Hematopoietic multipotent progenitor cell treated with erythropoietin and hydrocortisone succinate and interleukin-3 and kit ligand, for 8 days (in vitro differentiated cells): ENCODE results near the gene KCTD16.

Experiments used
- DNase-seq: peaks from one replicate; pipeline ENCODE4 v3.0.0-alpha.2; 2015

KCTD16 gene

DNA sequence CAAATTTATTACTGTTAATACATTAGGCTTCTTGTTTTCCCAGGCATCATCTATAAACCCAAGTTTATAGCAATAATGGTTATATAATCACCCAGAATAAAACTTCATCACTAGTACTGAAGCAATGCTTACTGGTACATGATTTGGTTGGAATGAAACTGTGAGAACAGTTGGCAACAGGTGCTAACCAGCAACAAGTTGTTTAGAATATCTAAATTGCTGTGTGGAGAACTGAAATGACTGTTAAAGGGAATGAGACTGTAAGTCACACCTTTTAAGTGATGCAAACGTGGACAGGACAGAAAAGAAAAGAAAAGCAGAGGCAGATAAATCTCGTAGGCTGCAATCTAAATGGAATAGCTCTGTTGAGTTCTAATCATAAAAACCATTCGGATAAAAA lies 2.7 kb upstream of the KCTD16 start:
- no peak for DNase-seq

DNA sequence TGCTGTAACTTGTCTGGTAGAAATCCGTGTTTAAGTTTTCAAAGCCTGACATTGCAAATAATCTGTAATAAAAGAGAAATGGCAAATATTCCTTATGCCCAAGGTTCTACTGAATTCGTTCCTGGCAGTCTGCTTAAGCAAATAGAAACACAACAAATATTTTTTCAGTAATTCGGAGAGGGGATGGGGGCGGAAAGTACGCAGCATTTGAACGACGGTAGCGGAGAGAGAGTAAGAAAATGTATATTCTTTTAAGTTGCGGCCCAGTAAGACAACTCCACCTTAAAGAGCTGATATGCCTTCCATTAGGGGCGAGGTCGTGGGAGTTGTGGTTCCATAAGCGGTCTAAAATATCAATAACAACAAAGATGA lies 783 bp upstream of the KCTD16 start:
- DNase-seq = no peak

DNA sequence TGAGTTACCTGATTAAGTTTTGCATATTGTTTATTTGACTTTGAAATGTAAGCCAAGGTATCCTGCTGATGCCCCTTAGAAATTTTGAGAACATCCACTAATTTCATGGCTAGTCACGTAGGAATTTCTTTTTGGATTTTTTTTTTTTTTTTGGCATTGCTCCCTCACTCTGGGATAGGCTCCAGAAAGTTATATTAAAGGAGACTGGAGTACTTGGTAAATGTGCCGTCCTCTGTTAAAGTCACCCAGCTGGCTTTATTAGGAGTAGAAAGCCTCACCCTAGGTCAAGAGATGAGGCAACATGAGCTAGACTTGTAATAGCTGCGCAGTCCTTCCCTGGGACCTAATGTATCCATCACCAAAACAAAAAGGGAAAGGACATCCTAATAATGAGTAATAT lies 3.1 kb downstream of the KCTD16 start:
- no peak for DNase-seq

DNA sequence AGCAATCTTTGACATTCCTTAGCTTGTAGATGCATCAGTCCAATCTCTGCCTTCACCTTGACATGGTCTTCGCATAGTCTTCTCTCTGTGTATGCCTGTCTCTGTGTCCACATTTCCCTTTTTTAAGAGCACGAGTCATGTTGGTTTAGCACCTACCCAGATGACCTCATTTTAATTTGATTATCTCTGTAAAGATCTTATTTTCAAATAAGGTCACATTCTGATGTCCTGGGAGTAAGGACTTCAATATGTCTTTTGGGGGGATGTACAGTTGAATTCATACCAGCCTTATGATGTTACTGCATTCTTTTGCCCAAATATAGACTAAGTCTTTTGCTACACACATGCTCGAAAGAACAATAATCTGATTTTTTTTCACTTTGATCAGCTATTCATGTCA lies 6.9 kb downstream of the KCTD16 start:
- DNase-seq = no peak

DNA sequence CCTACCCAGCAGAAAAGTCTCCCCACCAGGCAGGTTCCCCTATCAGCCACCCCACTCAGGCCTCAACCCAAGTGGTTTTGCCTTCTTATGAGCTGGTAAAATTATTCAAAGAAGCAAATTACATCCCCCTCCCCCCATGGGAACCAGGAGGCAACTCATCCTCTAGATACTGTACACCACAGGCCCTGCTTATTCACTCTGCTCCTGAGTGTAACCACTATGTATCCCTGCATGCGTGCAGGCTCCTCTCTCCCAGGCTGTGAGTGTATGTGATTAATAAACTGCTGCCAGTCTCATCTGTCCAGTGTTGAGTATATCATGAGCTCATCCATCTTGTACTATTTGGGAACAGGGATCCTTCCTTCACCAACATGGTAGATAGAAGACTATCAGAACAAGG lies 8.6 kb downstream of the KCTD16 start:
- DNase-seq = no peak

DNA sequence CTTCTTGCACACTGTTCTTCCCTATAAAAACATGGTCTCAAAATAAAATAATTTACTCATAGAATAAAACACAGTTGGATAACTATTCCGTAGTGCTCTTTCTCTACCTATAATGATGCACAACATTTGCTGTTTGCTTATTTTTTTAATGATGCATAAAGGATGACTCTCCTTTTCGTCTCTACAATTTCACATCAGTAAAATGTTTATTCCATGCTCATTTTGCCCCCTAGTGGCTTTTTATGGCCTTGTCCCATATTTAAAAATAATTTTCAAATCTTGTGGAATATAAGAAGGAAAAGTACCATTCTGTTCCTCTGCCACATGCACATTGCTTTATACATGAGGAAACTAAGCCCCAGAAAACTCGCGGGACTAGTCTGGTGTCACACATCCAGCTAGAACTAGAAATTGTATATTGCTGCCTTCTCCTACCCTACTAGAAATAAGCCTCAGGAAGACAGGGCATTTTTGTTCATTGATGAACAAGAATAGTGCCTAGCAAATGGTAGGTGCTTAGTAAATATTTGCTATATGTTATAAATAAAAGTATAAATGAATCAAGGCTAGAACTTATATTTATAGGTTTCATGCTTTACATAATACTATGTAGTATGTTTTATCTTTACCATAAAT lies 12.7 kb downstream of the KCTD16 start:
- peak; percentile 35 for DNase-seq

DNA sequence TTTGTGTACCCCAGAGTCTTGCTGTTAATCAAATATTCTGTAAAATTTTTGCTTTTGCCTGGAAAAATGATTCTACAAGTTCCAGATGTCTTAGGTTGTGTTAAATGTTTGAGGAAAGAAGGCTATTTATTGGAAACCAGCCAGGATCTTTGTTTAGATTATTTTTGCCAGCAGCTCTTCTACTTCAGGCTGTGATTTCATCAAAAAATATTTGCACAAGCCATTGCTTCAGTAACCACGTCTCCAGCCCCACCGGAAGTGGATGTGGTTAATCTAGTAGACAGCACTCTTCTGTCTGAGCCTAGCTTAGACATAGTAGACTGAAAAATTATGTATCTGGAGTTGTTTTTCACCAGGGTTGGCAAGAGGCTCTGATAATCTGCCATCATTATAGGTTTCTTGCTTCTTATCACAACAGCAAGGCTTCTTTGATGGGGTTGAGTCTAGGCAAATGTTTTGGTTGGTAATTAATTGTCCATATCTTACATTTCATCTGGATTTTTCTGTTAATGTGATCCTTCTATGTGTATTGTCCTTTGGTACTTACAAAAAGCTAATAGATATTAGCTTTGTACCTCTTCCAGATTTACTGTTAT lies 17.1 kb downstream of the KCTD16 start:
- peak; percentile 20 for DNase-seq

DNA sequence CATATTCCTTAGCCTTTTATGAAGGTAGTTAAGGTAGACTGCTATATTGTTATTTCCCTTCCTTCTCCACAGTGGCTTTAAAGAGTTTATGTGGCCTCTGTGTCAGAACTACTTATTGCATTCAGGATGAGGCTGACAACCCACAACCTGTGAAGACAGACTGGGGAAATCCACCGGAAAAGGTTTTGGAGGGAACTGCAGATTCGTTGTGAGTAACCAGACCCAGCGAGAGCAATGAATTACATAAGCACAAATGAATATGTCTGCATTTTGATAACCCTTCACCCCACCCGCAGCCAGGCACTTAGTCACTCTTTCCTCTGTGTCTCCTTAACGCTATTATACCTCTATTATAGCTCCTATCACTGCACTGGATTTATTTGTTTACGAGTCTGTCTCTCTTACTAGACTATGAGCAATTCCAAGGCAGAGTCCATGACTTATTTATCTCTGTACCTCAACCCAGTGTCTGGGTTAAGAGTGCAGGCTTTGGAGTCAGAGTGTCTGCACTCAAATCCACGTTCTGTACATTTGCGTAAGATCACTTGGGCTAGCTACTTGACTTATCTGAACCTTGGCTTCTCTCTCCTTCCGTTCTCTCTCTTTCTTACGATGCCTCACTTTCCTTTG lies 19.2 kb downstream of the KCTD16 start:
- DNase-seq = no peak

DNA sequence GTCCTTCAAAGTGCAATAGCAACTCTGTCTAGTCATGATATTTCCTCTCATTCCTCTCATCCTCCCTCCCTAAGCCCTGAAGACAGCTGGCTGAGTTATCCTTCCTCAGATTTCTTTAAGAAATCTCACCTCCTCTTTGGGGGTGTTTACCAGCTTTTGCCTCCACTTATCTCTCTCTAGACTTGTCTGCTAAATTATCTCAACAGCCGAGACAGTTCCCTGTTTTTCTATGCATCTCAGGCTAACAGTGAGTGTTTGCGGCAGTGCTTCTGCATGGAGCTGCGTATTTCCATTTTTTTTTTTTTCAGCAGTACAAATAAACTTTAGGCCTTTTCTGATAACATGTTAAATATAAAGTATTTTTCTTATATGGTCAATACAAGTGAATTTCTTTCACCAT lies 20.9 kb downstream of the KCTD16 start:
- no peak for DNase-seq

DNA sequence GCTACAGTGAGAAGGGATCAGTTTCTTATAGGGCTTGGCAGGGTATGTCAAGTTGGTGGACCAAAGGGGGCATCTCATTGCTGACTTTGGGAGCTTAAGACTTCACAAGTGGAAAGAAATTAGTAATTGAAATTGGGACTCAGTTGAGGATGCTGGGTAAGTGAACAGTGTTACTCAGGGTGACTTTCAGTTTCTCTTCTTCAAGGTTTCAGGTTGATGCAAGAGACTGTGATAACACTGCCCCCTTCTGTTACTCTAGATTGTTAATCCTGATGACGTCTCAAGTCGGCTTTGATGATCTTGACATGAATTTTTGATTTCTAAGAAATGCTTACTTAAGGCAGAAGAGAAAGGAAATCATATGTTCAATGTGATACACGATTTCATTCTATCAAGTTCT lies 21.3 kb downstream of the KCTD16 start:
- DNase-seq = peak; percentile 74

DNA sequence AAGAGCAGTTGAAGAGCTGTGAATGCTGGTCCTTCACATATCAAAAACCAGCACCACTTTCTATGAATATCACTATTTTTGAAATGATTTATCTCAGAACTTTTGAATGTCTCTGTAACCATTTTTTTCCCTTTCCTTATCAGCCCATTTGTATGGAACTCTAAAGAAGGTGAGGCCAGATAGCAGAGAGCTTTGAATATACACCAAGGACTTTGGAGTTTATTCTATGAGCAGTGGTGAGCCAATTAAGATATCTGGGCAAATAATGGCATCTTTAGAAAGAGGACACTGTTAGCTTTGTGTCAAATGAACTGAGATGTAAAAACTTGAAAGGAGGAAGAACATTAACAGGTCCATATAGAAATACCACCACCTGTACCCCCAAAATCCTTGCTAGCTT lies 22.0 kb downstream of the KCTD16 start:
- DNase-seq = no peak

DNA sequence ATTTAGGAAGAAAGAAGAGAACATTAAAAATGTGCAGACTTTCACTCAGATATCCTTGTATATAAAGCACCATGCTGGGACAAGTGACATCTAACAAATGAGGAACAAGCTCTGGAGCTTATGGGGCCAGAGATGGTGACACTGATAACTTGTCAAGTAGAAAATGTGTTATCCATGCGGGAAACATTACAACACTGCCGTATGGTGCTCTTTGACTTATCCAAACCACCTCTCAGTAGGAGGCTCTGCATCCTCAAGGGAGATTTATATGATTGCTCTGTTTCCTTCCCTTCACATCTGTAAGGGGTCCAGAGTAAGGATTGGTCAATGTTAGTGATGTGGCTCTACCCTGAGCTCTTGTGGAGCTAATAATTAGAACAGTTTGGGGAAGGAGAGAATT lies 23.5 kb downstream of the KCTD16 start:
- no peak for DNase-seq

DNA sequence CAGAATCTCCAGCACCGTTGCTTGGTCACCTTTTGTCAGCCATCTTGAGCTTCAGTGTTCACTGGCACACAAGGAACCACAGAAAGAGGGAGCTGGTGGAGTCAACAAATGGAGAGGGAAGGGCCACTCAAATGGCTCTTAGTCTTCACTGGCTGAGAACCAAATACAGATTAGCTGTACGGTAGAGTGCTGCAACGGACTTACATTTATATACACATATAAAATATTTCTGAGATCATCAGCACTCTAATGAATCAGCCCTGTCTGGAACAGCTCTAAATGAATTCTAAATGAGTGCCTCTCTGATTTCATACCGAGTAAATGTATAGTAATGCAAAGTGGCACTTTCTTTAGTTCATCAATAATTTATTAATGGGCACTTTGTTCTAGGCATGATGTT lies 24.8 kb downstream of the KCTD16 start:
- DNase-seq = no peak

DNA sequence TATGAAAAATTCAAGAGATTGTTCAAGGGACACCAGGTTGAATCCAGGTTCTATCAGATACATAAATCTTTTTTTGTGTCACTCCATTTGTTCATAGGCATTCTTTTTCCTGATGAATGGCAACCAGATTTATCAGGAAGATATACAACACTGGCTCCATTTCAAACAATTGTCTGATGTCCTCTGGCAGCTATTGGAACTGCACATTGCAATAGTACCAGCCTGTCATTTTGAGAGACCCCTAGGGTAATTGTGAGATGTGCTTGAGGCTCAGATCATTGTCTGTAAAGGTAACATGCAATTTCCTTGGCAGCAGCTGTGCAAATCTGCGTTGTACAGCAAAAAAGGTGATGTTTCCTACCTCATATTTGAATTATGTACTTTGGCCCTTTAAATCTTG lies 25.9 kb downstream of the KCTD16 start:
- no peak for DNase-seq

DNA sequence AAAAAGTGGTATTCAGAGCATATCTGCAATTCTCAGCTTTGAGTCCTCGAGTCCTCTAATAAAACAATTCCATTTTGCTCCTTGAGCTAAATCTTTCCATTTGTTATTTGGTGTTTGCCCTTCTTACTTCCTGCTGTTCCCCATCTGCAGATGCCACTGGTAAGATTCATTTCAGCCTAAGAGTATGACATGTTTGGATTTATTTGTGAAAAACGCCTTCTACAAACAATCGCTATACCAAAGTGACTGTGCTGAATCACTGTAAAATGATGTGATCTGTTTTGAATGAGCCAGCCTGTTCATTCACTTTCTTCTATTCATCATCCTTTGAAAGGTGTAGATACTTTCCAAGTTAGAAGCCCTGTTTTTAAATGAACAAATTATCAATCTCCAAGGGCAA lies 27.7 kb downstream of the KCTD16 start:
- no peak for DNase-seq

DNA sequence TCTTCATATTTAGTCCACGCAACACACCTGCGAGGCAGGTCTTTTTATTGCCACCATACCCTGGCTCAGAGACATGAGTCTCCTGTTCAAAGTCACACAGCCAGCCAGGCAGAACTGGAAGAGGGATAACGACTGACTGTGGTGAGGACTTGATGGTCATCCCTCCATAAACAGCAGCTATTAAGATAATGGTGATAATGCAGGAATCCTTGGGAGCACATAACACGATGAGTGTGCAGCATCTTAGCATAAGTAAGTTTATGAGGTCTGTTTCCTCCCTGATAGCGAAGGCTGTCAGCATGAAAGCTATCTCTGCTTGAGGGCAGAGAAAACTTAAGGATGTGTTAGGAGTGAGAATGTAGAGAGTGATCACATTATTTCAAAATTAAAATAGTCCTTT lies 30.9 kb downstream of the KCTD16 start:
- DNase-seq = peak; percentile 4

DNA sequence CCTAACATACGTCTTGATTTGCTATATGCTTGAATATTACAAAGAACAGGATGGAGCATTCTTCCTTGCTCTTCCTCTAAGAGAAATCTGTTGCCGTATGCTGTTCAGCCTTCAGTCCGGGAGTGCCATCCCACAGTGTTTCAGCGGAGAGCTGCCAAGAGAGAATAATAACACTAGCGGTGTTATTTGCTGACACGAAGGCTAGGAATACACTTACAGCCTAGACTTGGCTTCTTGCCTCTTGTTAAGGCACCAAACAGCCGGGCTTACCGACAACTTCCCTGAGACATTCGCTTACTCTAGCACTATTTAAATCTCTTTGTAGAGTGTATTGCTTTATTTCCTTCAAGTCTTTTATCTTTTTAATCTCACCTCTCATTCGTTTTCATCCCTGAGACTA lies 31.4 kb downstream of the KCTD16 start:
- no peak for DNase-seq

DNA sequence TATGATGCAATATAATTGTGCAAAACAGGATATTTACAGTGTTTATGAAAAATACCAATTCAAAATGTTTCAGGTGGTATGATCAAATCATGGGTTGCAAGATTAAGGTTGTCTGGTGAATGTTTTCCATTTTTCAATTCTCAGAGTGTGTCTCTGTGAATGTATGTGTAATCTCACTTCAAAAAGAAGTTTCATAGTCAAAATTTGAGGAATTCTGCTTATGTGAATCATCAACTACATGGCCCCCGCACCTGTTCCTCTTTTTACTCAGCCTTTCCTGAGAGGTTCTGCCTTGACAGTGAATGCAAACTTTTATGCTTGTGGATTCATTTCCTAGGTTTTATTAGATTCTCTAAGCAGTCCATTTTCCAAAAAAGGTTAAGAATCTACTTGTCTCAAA lies 32.1 kb downstream of the KCTD16 start:
- no peak for DNase-seq

DNA sequence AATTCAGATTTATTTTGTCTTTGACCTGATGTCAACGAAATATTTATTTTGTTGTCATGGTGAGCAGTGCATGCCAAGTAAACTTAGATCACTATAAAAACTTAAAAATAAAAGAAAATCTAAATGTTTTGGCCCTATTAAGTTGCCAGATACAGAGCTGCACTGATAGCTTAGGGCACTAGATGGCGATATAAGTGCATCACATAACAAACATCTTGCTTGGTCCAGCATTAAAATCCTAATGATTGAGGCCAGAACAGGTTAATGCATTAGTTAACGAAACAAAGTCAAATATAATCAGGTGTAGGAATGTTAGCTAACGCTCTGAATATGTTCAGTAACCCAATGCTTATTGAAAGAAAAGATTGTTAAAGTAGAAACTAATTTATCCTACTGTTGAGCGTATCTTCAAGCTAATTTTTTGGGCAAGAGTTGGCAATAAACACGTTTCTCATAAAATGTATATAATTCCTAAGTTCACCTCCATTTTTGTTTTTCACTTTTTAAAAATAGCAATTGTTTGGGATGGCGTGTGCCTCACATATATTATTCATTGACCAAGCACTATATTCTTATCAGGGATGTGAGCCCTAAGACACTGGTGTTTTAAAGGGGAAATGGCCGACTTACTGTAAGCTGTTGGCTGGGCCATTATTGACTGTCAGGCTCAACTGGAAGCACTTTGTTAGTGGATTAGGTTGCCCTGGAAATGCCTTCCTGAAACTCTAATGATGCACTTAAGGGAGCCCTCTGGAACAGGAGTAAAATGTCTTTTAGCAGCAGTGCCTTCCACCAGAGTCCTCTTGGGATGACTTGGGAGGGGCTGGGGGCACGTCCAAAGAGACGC lies 33.3 kb downstream of the KCTD16 start:
- peak; percentile 67 for DNase-seq

DNA sequence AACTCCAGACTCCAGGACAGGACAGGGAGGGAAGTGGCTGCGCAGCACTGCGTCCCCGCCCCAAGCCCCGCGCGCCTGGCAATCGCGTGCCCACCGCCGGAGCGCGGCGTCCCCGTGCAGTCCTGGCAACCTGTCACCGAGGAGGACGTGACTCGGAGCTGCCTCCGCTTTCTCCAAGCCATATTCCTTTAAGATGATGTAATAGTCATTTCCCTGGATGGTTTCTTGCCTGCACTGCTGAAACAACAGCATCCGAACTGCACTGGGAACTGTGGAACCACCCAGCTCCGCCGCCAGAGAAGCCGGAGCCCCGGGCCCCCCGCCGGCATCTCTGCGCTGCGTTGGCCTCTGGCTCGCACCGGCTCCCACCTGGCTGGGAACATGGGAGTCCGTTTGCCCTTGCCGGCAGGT lies 34.5 kb downstream of the KCTD16 start:
- no peak for DNase-seq

DNA sequence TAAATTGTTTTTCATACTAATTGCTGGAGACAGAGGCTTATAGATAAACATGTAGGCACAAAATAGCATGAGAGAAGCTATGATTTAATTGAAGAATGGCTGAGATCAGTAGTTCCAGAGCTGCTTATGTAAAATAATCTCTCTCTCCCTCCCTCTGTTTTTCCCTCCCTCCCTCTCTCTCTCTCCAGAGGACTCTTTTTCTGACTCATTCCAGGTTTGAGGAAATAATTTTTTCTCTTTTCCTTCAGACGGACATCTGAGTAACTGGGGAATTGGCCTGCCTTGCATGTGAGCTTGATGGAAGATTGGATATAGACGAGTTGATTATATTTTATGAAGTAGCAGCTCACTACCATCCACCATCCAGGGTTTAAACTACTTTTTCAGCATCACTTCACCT lies 35.5 kb downstream of the KCTD16 start:
- DNase-seq = no peak

DNA sequence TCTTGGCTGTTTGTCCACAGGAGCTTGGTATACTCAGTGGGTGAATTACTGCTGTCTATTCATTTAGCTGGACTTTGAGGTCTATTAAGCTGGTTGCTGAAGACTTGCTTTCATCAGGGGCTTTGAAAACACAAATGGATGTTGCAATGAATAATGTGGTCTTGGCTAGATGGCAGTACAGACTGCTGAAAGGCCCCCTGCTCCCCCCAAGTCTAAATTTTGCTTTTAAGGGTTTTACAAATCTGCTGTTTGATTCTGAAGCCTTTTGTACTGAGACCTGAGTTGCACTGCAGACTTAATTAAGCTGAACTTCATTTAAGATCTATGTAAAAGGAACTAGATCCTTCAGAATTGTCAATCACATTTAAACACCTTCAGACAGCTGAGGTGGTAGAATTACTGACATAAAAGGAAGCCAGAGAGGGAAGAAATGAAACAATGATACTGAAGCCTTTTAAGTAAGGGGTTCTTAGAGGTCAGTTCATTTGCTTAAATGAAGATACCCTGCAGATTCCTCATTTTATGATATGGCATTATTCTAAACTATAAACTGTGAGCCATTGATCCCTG lies 37.3 kb downstream of the KCTD16 start:
- no peak for DNase-seq

DNA sequence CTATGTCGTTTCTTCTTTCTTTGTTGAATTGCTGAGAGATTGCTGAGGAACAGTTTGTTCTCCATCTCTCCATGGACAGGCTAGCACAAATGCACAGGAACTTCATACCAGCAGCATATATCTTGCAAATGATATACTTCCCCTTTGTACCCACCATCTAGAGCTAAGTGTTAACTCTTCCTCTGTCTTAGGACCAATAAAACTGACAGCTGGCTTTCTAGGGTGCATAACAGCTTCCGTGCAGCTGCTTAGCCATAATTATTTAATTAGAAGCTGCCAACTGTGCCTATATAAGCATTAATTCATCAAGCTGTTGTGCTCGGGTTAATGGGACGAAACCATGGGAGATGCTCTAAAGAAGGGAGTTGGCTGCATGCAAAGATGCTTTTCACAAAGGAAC lies 38.7 kb downstream of the KCTD16 start:
- DNase-seq = no peak

DNA sequence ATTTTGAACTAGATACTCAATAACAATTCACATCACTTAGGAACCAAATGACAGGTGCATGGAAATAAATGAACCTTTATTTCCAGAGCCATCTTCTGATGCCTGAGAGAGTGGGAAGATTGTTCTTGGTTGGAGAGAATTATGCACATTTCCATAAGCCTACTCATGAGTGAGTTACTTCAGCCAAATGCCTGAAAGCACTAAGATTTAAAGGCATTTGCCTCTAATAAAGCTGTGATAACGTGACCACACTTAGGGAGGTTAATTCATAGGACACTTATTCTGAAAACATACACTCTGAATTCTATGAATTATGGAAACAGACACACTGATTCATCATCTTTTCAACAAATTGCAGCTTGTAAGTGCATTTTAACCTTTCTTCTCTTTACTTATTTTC lies 40.0 kb downstream of the KCTD16 start:
- no peak for DNase-seq
